ENCODE measurements around the gene MAML2. TPM values are rescaled to one million over a fixed set of nuclear protein-coding genes. Genes with fewer than 3 reads are reported as not detected.

Gene MAML2
- total and polyA plus RNA-seq, 10 donors: 2.7 to 43.4 (median 27.2) TPM

DNA sequence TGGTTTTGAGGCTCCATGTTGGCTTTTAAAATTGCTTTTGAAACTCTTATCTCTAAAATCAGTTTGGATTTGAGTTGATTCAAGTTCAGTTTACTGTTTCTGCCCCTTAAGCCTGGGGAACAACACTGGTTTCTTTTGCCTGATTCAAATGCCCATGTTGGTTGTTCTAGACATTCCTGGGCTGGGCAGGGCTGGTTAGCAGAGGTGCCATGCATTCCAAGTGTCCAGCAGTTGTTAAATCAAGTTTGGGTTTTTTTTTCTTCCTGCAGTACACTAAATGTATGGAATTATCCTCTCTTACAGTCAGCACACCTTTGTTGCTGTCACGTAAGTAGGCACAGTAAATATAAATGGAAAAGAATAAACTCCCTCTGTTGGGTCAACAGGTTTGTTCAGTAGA lies 351.9 kb downstream of the MAML2 start:
- intact Hi-C loops (cut with DNase I; ENCODE audit: low total_unique reads): no loop called here
- H3K9me3 ChIP-seq: no peaks in the 10 kb centered on the region
- peaks cover 0 to 51% (median 7%) of the 10 kb centered on the region in 6 donors for H3K36me3 ChIP-seq
- no peak for DNase-seq
- no peak for TF ChIP-seq POLR2AphosphoS5 (IDR thresholded peaks at IDR 0.05)
- TF ChIP-seq POLR2A (IDR thresholded peaks at IDR 0.05): no peak
- TF ChIP-seq, protein P1, sequence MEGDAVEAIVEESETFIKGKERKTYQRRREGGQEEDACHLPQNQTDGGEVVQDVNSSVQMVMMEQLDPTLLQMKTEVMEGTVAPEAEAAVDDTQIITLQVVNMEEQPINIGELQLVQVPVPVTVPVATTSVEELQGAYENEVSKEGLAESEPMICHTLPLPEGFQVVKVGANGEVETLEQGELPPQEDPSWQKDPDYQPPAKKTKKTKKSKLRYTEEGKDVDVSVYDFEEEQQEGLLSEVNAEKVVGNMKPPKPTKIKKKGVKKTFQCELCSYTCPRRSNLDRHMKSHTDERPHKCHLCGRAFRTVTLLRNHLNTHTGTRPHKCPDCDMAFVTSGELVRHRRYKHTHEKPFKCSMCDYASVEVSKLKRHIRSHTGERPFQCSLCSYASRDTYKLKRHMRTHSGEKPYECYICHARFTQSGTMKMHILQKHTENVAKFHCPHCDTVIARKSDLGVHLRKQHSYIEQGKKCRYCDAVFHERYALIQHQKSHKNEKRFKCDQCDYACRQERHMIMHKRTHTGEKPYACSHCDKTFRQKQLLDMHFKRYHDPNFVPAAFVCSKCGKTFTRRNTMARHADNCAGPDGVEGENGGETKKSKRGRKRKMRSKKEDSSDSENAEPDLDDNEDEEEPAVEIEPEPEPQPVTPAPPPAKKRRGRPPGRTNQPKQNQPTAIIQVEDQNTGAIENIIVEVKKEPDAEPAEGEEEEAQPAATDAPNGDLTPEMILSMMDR (IDR thresholded peaks at IDR 0.05 in 8 of 11, conservative IDR thresholded peaks at IDR 0.05 in 3 of 11): no peak
- no peak overlapping the region for H3K4me3 ChIP-seq
- 88 to 100% (median 94%) methylated on average over 1 of the region's 1 CpG for WGBS, 5 donors
- no peak overlapping the region for H3K27ac ChIP-seq
- H3K27me3 ChIP-seq (replicated peaks in 1 of 7): no peaks in the 10 kb centered on the region
- no peaks in the 10 kb centered on the region for H3K4me1 ChIP-seq

DNA sequence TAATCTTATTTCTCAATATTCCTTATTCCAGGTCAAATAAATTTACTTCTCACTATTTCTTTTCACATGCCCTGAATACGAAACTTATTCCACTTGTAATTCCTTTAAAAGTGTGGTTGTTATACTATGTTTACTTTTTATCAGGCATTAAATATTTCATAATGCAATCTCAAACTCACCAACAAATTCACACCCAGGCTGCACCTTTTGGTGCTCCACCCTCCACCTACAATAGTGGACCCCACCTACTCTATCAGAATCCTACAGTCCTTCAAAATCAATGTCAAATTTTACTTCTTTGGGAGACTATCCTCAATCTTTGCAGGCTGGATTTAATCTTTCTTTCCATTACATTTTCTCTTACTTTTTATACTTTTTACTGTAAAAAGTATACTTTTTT lies 353.2 kb downstream of the MAML2 start:
- Histone ChIP-seq H3K4me1 (no peaks in the 10 kb centered on the region), H3K27ac (no peak overlapping the region), H3K9me3 (no peaks in the 10 kb centered on the region), H3K36me3 (peaks cover 0 to 60% (median 12%) of the 10 kb centered on the region in 6 donors), H3K27me3 (replicated peaks in 1 of 7) (no peaks in the 10 kb centered on the region), H3K4me3 (no peak overlapping the region)
- 90 to 98% (median 94%) methylated on average over 1 of the region's 1 CpG for WGBS, 5 donors
- TF ChIP-seq, protein P1 (IDR thresholded peaks at IDR 0.05 in 8 of 11, conservative IDR thresholded peaks at IDR 0.05 in 3 of 11): no peak
- TF ChIP-seq POLR2A (IDR thresholded peaks at IDR 0.05) (no peak), POLR2AphosphoS5 (IDR thresholded peaks at IDR 0.05) (no peak)
- intact Hi-C loops (cut with DNase I; ENCODE audit: low total_unique reads): no loop called here
- DNase-seq: no peak

DNA sequence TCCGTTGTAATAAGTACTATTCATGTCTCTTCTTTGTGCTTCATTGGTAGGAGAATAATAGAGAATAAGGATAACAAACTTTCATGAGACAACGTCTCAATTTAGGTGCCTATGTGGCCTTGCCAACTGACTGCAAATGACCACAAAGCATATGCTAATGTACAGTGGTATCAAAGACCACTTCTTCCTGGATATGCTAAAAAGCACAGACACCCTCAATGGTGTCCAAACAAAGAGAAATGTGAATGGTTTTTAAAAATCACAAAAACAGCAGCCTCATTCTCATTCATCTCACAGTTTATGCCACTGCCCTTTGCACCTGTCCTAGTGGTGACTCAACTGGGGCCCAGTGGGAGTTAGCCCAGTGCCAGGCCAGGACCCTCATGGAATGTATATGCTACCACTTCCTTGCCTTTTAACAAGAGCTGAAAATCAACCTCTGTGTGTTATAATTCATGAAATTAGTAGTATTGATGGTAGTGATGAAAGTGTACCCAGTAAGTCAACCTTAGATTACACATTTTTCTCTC lies 353.9 kb downstream of the MAML2 start:
- 88 to 95% (median 93%) methylated on average over 2 of the region's 2 CpGs for whole genome bisulfite sequencing, 5 donors
- TF ChIP-seq, protein P1 (IDR thresholded peaks at IDR 0.05 in 8 of 11, conservative IDR thresholded peaks at IDR 0.05 in 3 of 11): no peak
- TF ChIP-seq POLR2A (IDR thresholded peaks at IDR 0.05) (no peak), POLR2AphosphoS5 (IDR thresholded peaks at IDR 0.05) (no peak)
- Histone ChIP-seq H3K9me3 (no peaks in the 10 kb centered on the region), H3K36me3 (peaks cover 0 to 66% (median 17%) of the 10 kb centered on the region in 6 donors), H3K4me1 (no peaks in the 10 kb centered on the region), H3K27me3 (replicated peaks in 1 of 7) (no peaks in the 10 kb centered on the region), H3K4me3 (no peak overlapping the region), H3K27ac (no peak overlapping the region)
- intact Hi-C loops (cut with DNase I; ENCODE audit: low total_unique reads): no loop called here
- no peak for DNase-seq

DNA sequence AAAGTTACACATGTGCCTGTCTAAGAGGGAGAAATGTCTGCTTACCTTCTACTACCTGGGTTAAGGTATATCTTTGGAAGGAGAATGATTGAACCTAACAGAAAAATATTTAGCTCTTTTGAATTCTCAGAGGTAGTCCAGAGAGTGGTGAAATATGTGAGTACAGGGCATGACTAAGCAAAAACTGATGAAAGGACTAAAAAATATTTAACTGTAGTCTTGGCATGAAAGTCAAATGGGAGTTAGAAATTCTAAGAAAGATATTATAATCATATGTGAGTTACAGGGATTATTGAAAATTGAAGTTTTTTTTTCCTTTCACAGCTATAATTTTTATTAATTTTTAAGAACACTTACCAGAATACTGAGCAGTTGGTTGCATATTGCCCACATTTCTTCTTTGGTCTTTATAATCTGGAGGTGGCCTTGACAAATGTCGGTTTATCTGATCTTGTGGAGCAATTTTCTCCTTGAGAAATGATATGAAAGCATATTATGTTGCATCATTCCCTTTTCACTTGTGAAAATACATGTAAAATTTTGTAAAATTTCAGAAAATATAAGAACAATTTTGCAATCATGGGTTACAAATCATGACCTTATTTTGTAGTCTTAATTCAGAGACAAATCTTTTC lies 357.7 kb downstream of the MAML2 start:
- WGBS, 5 donors: 52 to 81% (median 68%) methylated on average over 1 of the region's 1 CpG
- intact Hi-C loops (cut with DNase I; ENCODE audit: low total_unique reads): no loop called here
- TF ChIP-seq POLR2AphosphoS5 (IDR thresholded peaks at IDR 0.05): no peak
- TF ChIP-seq, protein P1 (IDR thresholded peaks at IDR 0.05 in 8 of 11, conservative IDR thresholded peaks at IDR 0.05 in 3 of 11): no peak
- TF ChIP-seq POLR2A (IDR thresholded peaks at IDR 0.05): no peak
- Histone ChIP-seq H3K27ac (no peak overlapping the region), H3K27me3 (replicated peaks in 1 of 7) (no peaks in the 10 kb centered on the region), H3K4me1 (no peaks in the 10 kb centered on the region), H3K9me3 (no peaks in the 10 kb centered on the region), H3K4me3 (no peak overlapping the region), H3K36me3 (peaks cover 0 to 90% (median 27%) of the 10 kb centered on the region in 6 donors)
- DNase-seq: no peak

Measured in spleen (tissue), 11 donors.